ENCODE data around the gene NUDT22.
A peak's percentile ranks its signal among the peaks of the same experiment; 100 is the strongest.

The NUDT22 gene

DNA sequence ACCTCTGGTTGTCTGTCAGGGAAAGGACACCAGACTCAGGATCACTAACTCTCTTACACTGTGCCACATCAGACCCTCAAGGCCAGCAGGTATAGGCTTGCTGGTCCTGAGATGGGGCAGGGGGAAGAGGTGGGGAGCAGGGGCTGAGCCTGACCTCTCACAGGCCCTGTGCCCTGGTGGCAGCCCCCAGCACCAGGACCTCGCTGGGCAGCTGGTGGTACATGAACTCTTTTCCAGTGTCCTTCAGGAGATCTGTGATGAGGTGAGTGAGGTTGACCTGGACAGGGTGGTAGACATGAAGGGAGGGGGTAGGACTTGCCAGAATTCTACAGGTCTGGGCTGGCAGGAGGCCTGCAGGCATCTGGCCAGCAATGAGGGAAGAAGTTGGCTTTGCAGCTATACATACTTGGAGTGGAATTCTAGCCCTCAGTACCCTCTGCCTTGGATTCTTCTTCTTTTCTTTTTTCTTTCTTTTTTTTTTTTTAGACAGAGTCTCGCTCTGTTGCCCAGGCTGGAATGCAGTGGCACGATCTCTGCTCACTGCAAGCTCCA lies 1.4 kb downstream of the NUDT22 start:
- no peak for DNase-seq (ENCODE audit: low read depth, low spot score)

GRCh38 chr11:64229090-64229743 lies 3.1 kb downstream of the NUDT22 start:
- no peak for DNase-seq (ENCODE audit: low read depth, low spot score)

GRCh38 chr11:64229744-64230170 lies 3.7 kb downstream of the NUDT22 start:
- DNase-seq (ENCODE audit: low read depth, low spot score): no peak

DNA sequence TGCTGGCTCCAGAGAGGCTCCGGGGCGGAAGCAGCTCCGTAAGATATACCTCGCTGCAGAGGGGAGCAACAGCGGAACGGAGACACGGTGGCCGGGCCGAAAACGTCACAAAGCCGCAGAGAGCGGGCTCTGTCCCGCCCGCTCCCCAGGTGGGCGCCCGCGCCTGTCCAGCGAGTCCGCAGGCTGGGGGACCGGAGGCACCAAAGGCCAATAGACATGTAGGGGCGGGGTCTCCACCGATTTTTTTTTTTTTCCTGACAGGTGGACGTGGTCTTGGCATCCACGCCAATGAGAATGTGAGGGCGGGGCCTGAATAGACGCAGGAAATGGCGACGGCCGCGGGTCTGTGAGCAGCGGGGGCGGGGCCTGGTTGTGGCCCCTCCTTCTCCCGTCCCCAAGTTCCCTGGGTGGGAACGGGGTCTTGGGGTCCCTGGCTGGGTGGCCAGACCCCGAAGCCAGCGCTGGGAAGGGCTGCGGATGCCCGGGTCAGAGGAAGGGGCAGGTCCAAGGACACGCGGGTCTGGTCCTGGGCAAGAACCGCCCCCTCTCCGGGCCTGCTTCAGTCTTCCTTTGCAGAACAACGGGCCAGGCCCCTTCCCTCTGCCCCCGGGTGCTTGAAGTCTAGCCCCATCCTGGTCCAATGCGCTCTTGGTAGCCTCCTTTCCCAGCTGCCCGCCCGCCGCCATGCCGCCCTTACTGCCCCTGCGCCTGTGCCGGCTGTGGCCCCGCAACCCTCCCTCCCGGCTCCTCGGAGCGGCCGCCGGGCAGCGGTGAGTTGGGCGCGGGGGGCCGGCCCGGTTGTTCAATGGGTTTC lies 4.3 kb downstream of the NUDT22 start, which contains the start of gene DNAJC4:
DNAJC4 (plus strand) TSS at position 378 of the 814 bp plus-strand sequence; CDS start at position 685, 307 bp downstream.
- DNase-seq (ENCODE audit: low read depth, low spot score): peak; percentile 79

- no peak for DNase-seq (ENCODE audit: low read depth, low spot score)
Measured at GRCh38 chr11:64230985-64231365, 4.9 kb downstream of the NUDT22 start.

- no peak for DNase-seq (ENCODE audit: low read depth, low spot score)
Measured at GRCh38 chr11:64231546-64231945, 5.5 kb downstream of the NUDT22 start.

DNA sequence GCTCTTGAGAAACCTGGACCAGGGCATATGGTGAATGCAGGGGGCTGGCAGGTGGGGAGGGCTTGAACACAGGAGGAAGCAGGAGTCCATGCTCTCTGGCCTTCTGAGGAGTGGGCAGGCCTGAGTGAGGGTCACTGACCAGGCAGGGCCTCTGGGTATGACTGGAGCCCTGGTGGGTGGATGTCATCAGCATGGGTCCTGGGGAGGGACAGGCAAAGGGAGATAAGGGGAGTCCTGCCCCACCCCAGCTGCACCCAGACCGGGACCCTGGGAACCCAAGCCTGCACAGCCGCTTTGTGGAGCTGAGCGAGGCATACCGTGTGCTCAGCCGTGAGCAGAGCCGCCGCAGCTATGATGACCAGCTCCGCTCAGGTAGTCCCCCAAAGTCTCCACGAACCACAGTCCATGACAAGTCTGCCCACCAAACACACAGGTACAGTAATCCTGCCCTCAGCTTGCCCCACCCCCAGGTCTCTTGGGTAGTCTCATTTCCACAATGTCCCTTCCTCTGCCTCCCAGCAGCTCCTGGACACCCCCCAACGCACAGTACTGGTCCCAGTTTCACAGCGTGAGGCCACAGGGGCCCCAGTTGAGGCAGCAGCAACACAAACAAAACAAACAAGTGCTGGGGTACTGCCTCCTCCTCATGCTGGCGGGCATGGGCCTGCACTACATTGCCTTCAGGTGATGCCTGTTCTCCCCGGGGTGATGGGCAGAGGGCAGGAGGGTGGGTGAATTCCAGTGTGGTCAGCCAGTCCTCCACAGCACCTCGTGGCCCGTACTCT lies 6.3 kb downstream of the NUDT22 start:
- DNase-seq (ENCODE audit: low read depth, low spot score): no peak

DNA sequence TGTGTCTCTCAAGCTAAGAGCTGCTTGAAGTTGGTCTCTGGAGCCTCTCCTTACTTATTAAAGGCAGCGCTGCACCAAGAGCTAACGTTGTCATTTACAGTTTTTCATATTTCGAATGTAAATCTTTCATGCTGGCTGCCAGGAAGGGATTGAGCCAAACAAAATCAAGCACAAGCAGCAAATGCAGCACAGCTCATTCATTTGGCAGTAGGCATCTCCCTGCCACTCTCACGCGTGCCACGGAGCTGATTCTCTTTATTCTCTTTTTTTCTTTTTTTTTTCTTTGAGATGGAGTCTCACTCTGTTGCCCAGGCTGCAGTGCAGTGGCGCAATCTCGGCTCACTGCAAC lies 6.9 kb downstream of the NUDT22 start:
- no peak for DNase-seq (ENCODE audit: low read depth, low spot score)

DNA sequence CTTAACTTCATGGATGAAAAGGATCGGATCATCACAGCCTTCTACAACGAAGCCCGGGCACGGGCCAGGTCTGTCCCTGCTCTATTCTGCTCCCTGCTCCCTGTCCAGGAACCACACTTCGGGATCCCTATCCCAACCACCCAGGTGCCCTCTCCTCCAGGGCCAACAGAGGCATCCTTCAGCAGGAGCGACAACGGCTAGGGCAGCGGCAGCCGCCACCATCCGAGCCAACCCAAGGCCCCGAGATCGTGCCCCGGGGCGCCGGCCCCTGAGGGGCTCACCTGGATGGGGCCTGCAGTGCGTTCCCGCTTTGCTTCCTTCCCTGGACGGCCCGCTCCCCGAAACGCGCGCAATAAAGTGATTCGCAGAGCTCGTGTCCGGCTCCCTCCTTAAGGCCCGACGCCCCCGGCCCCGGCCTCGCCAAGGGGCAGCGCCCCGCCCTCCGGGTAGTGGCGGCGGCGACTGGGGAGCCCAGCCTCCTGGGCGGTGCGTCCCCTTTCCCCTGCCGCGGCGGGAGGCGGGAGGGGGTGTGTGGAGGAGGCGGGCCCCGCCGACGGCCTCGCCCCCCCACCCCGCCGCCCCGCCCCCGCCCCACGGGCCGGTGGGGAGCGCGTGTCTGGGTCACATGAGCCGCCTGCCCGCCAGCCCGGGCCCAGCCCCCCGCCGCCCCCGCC lies 8.0 kb downstream of the NUDT22 start, which contains the start of gene VEGFB:
VEGFB (plus strand) TSS at position 672 of the 674 bp plus-strand sequence. CDS start 250 bp downstream, outside the sequence.
- DNase-seq (ENCODE audit: low read depth, low spot score): peak; percentile 44

GRCh38 chr11:64234647-64235379 lies 8.7 kb downstream of the NUDT22 start:
- DNase-seq (ENCODE audit: low read depth, low spot score): no peak

GRCh38 chr11:64235437-64236161 lies 9.5 kb downstream of the NUDT22 start:
- DNase-seq (ENCODE audit: low read depth, low spot score): no peak

- DNase-seq (ENCODE audit: low read depth, low spot score): no peak
Measured at GRCh38 chr11:64237484-64237951, 11.4 kb downstream of the NUDT22 start.

GRCh38 chr11:64238076-64238475 lies 12.0 kb downstream of the NUDT22 start:
- DNase-seq (ENCODE audit: low read depth, low spot score): no peak

- DNase-seq (ENCODE audit: low read depth, low spot score): no peak
Measured at GRCh38 chr11:64238999-64239398, 12.9 kb downstream of the NUDT22 start.

GRCh38 chr11:64239662-64240434 lies 13.8 kb downstream of the NUDT22 start:
- no peak for DNase-seq (ENCODE audit: low read depth, low spot score)

DNA sequence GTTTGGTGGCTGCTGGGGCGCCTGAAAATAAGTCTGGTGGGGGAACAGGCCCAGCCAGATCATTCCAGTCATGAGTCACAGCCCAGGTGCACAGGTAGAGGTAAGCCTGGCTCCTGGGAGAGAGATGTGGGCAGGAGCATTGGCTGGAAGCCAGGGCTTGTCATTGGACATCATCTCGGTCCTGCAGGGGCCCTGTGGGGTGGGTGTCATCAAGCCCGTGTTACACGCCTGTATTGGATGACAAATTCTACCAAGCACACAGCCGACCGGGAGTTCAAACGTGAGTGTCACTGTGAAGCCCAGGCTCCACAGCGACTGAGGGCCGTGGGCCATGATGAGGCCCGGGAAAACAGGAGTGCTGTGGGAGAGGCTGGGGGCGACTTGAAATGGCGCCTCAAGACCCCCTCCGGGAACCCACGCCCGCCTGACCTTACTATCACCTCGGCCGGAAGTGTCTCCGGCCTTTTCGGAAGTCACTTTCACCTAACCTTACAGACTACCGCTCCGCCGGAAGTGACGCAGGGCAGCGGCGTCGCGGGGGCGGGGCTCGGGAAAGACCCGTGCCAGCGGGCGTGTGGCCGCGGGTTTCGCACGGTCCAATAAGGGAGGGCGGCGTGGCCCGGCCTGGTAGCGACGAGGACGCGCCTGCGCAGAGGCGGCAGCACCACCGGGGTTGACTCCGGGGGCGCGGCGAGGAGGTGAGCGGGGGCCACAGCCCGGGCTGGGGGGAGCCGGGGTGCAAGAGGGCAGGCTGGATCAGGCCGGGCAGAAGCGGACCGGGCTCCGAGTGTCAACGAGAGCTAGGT lies 14.6 kb downstream of the NUDT22 start, which contains the start of gene FKBP2:
FKBP2 (plus strand) TSS at position 661 of the 806 bp plus-strand sequence. CDS start 1,293 bp downstream, outside the sequence.
- DNase-seq (ENCODE audit: low read depth, low spot score): peak; percentile 97

DNA sequence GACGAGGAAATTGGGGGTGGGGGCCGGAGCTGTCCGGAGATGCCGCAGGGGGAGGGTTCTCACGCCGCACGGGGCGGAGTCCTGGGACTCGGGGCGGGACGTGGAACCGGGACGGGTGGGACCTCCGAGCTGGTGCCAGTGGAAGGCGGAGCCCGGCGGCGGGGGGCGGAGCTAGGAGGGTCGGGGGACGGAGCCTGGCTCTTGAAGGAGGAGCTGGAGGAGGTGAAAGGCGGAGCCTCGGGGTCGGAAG lies 15.1 kb downstream of the NUDT22 start:
- peak; percentile 98 for DNase-seq (ENCODE audit: low read depth, low spot score)
